Measurements from ENCODE around the gene NUP37. TPM values are rescaled to one million over a fixed set of nuclear protein-coding genes. Genes with fewer than 3 reads are reported as not detected.

Gene NUP37
- total and polyA plus RNA-seq, 9 of the 15 experiments (the other 6 are each of a cell fraction or from before 2014, with no cell fraction given): 72.2 to 429 (median 170) TPM

DNA sequence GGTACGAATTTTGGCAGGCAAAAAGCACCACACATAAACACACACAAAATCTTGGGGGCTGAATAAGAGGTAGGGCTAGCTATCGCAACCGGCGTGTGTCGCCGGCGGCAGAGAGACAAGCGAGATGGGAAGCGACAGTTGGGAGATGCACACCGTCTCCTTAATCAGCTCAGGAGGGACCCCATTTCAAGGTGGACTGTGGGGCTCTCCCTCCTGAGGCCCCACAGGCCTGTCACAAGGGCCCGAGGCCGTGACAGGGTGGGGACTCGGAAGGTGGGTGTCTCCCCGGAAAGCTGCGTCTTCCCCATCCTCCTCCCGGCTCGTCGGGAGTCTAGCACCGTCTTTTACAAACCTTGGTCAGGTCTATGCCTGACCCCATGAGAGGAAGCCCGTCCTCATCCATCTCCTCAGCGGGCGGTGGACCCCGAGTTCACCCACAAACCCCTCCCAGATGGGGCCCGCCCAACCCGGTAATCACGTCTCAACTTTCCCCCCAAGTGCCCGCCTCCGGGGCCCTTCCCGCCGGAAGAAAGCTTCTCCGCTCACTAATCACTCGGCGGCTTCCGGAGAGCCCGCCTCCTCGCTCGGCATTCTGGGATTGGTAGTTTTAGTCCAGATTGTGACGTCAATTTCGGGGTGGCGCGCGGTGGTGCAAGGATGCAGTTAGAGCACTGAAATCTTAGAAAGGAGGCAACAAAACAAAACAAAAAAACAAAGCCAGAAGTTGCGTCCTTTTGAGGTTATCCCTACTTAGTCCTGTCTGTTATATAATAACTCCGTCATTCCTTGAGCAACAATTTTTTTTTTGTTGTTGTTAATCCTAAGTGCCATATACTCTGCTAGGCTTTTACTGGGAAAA lies 58.1 kb downstream of the NUP37 start, which contains the start of gene WASHC3 (continued):
- TF ChIP-seq, protein P1, sequence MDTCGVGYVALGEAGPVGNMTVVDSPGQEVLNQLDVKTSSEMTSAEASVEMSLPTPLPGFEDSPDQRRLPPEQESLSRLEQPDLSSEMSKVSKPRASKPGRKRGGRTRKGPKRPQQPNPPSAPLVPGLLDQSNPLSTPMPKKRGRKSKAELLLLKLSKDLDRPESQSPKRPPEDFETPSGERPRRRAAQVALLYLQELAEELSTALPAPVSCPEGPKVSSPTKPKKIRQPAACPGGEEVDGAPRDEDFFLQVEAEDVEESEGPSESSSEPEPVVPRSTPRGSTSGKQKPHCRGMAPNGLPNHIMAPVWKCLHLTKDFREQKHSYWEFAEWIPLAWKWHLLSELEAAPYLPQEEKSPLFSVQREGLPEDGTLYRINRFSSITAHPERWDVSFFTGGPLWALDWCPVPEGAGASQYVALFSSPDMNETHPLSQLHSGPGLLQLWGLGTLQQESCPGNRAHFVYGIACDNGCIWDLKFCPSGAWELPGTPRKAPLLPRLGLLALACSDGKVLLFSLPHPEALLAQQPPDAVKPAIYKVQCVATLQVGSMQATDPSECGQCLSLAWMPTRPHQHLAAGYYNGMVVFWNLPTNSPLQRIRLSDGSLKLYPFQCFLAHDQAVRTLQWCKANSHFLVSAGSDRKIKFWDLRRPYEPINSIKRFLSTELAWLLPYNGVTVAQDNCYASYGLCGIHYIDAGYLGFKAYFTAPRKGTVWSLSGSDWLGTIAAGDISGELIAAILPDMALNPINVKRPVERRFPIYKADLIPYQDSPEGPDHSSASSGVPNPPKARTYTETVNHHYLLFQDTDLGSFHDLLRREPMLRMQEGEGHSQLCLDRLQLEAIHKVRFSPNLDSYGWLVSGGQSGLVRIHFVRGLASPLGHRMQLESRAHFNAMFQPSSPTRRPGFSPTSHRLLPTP (IDR thresholded peaks at IDR 0.05; ENCODE audit: borderline replicate concordance, extremely low read depth, insufficient read length): no peak
- TF ChIP-seq STAG1 (CRISPR knock-in tag; IDR thresholded peaks at IDR 0.05; ENCODE audit: borderline replicate concordance) (no peak), NBN (IDR thresholded peaks at IDR 0.05; ENCODE audit: low read depth) (peak; percentile 69; the same call in 1 of the 2 replicates), RCOR1 (IDR thresholded peaks at IDR 0.05; ENCODE audit: borderline replicate concordance in 1 of 2, low read depth in 2 of 2, low read length in 2 of 2) (peak in 1 of 2 experiments; percentile 59; a peak in 1 of 4 replicates), PTBP1 (IDR thresholded peaks at IDR 0.05; ENCODE audit: low read depth, low read length) (no peak), POLR2A (conservative IDR thresholded peaks at IDR 0.05) (peak; percentile 79), CREB1 (IDR thresholded peaks at IDR 0.05) (peak; percentile 88), CREB1 (CRISPR knock-in tag; IDR thresholded peaks at IDR 0.05) (peak; percentile 87), MCM3 (IDR thresholded peaks at IDR 0.05) (no peak), PML (IDR thresholded peaks at IDR 0.05; ENCODE audit: low read length) (peak; percentile 68; the same call in 1 of the 2 replicates), KLF1 (tag; IDR thresholded peaks at IDR 0.05) (no peak), KLF6 (CRISPR knock-in tag; IDR thresholded peaks at IDR 0.05; ENCODE audit: borderline replicate concordance) (no peak), MBD2 (IDR thresholded peaks at IDR 0.05; ENCODE audit: borderline replicate concordance, low read depth) (peak; percentile 63), GTF2A2 (tag; IDR thresholded peaks at IDR 0.05) (no peak), POLR2B (IDR thresholded peaks at IDR 0.05; ENCODE audit: low read depth, partially characterized antibody) (peak; percentile 73), RB1 (IDR thresholded peaks at IDR 0.05; ENCODE audit: low read depth) (peak; percentile 30; the same call in 1 of the 2 replicates)
- TF ChIP-seq, protein P2, sequence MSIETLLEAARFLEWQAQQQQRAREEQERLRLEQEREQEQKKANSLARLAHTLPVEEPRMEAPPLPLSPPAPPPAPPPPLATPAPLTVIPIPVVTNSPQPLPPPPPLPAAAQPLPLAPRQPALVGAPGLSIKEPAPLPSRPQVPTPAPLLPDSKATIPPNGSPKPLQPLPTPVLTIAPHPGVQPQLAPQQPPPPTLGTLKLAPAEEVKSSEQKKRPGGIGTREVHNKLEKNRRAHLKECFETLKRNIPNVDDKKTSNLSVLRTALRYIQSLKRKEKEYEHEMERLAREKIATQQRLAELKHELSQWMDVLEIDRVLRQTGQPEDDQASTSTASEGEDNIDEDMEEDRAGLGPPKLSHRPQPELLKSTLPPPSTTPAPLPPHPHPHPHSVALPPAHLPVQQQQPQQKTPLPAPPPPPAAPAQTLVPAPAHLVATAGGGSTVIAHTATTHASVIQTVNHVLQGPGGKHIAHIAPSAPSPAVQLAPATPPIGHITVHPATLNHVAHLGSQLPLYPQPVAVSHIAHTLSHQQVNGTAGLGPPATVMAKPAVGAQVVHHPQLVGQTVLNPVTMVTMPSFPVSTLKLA (conservative IDR thresholded peaks at IDR 0.05): 0 out of 4 replicates have a peak, but pooled peaks have one; percentile 8 to 46
- TF ChIP-seq, protein P3, sequence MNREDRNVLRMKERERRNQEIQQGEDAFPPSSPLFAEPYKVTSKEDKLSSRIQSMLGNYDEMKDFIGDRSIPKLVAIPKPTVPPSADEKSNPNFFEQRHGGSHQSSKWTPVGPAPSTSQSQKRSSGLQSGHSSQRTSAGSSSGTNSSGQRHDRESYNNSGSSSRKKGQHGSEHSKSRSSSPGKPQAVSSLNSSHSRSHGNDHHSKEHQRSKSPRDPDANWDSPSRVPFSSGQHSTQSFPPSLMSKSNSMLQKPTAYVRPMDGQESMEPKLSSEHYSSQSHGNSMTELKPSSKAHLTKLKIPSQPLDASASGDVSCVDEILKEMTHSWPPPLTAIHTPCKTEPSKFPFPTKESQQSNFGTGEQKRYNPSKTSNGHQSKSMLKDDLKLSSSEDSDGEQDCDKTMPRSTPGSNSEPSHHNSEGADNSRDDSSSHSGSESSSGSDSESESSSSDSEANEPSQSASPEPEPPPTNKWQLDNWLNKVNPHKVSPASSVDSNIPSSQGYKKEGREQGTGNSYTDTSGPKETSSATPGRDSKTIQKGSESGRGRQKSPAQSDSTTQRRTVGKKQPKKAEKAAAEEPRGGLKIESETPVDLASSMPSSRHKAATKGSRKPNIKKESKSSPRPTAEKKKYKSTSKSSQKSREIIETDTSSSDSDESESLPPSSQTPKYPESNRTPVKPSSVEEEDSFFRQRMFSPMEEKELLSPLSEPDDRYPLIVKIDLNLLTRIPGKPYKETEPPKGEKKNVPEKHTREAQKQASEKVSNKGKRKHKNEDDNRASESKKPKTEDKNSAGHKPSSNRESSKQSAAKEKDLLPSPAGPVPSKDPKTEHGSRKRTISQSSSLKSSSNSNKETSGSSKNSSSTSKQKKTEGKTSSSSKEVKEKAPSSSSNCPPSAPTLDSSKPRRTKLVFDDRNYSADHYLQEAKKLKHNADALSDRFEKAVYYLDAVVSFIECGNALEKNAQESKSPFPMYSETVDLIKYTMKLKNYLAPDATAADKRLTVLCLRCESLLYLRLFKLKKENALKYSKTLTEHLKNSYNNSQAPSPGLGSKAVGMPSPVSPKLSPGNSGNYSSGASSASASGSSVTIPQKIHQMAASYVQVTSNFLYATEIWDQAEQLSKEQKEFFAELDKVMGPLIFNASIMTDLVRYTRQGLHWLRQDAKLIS (CRISPR knock-in tag; IDR thresholded peaks at IDR 0.05): no peak
- TF ChIP-seq, protein P4, sequence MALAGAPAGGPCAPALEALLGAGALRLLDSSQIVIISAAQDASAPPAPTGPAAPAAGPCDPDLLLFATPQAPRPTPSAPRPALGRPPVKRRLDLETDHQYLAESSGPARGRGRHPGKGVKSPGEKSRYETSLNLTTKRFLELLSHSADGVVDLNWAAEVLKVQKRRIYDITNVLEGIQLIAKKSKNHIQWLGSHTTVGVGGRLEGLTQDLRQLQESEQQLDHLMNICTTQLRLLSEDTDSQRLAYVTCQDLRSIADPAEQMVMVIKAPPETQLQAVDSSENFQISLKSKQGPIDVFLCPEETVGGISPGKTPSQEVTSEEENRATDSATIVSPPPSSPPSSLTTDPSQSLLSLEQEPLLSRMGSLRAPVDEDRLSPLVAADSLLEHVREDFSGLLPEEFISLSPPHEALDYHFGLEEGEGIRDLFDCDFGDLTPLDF (CRISPR knock-in tag; IDR thresholded peaks at IDR 0.05): no peak; the same call in 1 of the 2 replicates
